H1 (cell line): ENCODE measurements around the gene BTBD18. TPM values are rescaled to one million over a fixed set of nuclear protein-coding genes. Genes with fewer than 3 reads are reported as not detected.

ENCODE experiments used
- BCL11A ChIP-seq, 2 experiments: IDR thresholded peaks; one replicate each; pipeline ENCODE4 v1.6.1; 2011; ENCODE audit warnings: low read depth in 2 of 2, low read length in 2 of 2, mild to moderate bottlenecking in 2 of 2
- polyA plus RNA-seq, 7 experiments: library from polyadenylated mRNA; depleted of rRNA in 3 of 7; stranded (reverse) in 5 of 7; unstranded in 2 of 7; fragments of >200 nt in 5 of 7; fragments of 200-250 nt in 2 of 7; gene quantifications; 1 replicate in 5 of 7; 2 replicates in 1 of 7; 4 replicates in 1 of 7; pipeline versions ENCODE4 v1.2.1 to v1.2.3, GENCODE V29; 2011 to 2013; ENCODE audit warnings: missing spikeins in 2 of 7, mixed read lengths in 2 of 7
- total RNA-seq: library from RNA; stranded (reverse); fragmentation: NEBNext Ultra II Directional; extraction: Animal tissue kit (Norgen Biotek cat#: 25700); gene quantifications from 2 replicates; pipeline ENCODE4 v1.2.1, GENCODE V29; 2021
- TF ChIP-seq, protein P1 (sequence below), 3 experiments: IDR thresholded peaks; 1 replicate in 2 of 3; 2 replicates in 1 of 3; pipeline versions ENCODE4 v1.5.1 to v1.6.1; 2011; ENCODE audit warnings: low read length in 3 of 3, mild to moderate bottlenecking in 3 of 3, inconsistent platforms in 2 of 3, low read depth in 1 of 3, moderate library complexity in 1 of 3; ENCODE audit not compliant: insufficient read depth in 1 of 3; ENCODE audit errors: control extremely low read depth in 1 of 3

The BTBD18 gene
- total and polyA plus RNA-seq, 2 of the 8 experiments (the other 6 are each of a cell fraction or from before 2014, with no cell fraction given): 0.03 TPM; not detected in 1

DNA sequence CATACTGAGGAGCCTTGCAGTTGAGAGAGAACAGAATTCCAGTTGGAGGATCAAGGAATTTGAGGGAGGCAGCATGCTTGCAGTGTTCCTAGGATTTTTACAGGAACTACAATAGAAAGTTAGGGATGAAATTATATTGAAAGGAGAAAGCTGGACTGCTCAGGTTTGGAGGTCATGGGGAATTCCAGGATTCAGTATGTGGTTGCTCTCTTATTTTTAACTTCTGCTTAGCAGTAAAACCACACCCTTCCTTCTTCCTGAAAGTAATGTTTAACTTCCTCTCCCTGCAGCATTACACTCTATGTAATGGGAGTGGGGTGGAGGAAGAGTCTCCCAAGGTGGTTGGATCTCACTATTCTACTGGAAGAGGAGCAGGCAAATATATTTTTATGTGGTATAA, 41.3 kb upstream of the BTBD18 start (continued):
- TF ChIP-seq, protein P1, sequence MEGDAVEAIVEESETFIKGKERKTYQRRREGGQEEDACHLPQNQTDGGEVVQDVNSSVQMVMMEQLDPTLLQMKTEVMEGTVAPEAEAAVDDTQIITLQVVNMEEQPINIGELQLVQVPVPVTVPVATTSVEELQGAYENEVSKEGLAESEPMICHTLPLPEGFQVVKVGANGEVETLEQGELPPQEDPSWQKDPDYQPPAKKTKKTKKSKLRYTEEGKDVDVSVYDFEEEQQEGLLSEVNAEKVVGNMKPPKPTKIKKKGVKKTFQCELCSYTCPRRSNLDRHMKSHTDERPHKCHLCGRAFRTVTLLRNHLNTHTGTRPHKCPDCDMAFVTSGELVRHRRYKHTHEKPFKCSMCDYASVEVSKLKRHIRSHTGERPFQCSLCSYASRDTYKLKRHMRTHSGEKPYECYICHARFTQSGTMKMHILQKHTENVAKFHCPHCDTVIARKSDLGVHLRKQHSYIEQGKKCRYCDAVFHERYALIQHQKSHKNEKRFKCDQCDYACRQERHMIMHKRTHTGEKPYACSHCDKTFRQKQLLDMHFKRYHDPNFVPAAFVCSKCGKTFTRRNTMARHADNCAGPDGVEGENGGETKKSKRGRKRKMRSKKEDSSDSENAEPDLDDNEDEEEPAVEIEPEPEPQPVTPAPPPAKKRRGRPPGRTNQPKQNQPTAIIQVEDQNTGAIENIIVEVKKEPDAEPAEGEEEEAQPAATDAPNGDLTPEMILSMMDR (IDR thresholded peaks at IDR 0.05; ENCODE audit: control extremely low read depth in 1 of 3, insufficient read depth in 1 of 3, low read depth in 1 of 3, low read length in 3 of 3): no peak
- TF ChIP-seq BCL11A (IDR thresholded peaks at IDR 0.05; ENCODE audit: low read depth in 2 of 2, low read length in 2 of 2): no peak
